HFF-Myc (cell line): ENCODE measurements around the gene LPIN2.
"Not testable (repeated sequence)": the region's sequence is repeated elsewhere in the genome, so short reads cannot be mapped to it uniquely, and the experiment has no call there.

Source experiments
- DNase-seq: peaks from one replicate; pipeline ENCODE4 v3.0.0-alpha.2; 2011; ENCODE audit warnings: low read depth; ENCODE audit errors: extremely low read depth
- H3K4me3 ChIP-seq: replicated peaks from 2 replicates; pipeline ENCODE4 v1.5.1; 2011; ENCODE audit warnings: low read depth, mild to moderate bottlenecking, control low read depth, low read length
- CTCF ChIP-seq: IDR thresholded peaks from 2 replicates; pipeline ENCODE4 v1.5.1; 2012; ENCODE audit warnings: mild to moderate bottlenecking, low read depth, low read length, control low read depth; ENCODE audit errors: missing control alignments

Gene LPIN2

DNA sequence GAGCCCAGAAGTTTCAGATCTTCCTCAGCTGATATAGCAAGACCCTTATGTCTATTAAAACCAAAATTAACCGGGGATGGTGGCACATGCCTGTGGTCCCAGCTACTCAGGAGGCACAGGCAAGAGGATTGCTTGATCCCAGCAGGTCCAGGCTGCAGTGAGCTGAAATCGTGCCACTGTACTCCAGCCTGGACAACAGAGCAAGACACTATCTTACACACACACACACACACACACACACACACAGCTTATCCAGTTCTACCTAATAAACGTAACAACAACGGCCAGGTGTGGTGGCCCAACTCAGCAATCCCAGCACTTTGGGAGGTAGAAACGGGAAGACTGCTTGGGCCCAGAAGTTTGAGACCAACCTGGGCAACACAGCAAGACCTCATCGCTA is 7.5 kb downstream of the LPIN2 start:
- no peak for TF ChIP-seq CTCF
- DNase-seq = no peak
- H3K4me3 ChIP-seq = no peak overlapping the region

- DNase-seq, H3K4me3 ChIP-seq: not testable (repeated sequence)
Observed at GRCh38 chr18:3003766-3004165, 9.2 kb downstream of the LPIN2 start.

- no peak for TF ChIP-seq CTCF
- no peak overlapping the region for H3K4me3 ChIP-seq
- DNase-seq = no peak
Observed at GRCh38 chr18:3002732-3003131, 10.2 kb downstream of the LPIN2 start.

DNA sequence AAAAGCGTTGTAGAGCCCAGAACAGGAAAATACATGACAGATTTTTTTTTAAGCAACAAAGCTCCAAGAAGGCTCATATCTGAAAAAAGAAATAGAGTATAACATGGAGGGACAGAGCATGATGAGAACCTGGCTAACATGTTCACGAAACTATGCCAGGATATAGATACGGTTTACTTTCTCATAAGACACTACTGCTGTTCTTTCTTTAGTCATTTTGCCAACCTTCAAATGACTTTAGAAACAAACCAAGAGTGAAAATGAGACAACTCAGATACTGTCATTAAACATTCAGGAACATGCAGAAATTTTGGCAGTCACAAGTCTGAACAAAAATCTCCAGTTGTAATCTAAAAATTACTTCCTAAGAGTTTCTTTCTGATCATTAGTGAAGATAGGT is 14.3 kb downstream of the LPIN2 start:
- no peak for TF ChIP-seq CTCF
- no peak for DNase-seq
- H3K4me3 ChIP-seq = no peak overlapping the region

- H3K4me3 ChIP-seq = no peak overlapping the region
- no peak for DNase-seq
- TF ChIP-seq CTCF = no peak
Observed at GRCh38 chr18:2997846-2998564, 14.9 kb downstream of the LPIN2 start.

DNA sequence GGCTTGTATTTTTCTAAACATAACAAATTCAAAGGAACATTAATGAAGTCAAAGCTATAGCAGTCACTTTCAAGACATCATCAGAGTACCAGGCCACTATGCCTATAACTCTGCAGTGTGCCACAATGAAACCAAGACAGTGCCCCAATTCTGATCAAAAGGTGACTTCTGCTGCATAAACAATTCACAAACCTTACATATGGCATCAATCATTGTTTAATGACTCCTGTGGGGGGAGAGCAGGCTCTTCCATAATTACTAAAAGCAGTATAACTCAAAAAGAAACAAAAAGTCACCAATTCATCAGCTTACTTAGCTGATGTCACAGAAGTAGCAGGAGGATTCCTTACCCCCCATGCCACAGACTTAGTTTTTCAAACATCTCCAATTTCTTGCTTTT is 15.5 kb downstream of the LPIN2 start:
- no peak for DNase-seq
- TF ChIP-seq CTCF = no peak
- no peak overlapping the region for H3K4me3 ChIP-seq

DNA sequence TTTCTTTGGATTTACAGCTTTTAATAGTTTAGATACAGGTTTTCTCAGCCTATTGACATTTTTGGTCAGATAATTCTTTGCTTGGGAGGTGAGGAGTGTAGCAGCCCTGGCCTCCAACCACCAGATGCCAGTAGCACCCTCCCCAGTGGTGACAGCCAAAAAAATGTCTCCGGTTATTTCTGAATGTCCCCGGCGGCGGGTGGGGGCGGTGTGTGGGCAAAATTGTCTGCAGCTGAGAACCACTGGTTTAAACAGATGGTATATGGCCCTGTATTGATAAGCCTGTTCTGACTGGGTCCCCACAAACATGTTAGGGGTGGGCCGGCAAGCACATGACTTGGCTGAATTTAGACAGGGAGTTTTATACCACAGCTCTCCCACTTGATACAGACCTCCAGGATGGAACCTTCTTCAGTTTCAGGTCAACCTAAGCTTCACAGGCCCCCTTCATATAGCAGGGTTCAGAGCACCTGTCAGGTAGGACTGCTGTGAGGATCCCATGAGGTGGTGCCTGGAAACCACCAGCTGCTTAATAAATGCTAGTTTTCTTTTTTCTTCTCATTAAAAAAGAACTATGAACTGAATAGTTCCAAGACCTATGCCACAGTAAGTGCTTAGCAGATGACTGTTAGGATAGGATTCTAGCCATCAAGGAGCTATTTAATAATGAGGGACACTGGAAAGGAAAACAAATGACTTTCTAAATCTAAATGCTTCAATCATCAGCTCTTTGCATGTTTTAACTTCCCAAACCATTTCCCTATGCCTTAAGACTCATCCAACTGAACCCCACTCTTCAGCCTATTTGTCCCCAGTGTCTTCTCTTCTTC is 18.1 kb downstream of the LPIN2 start:
- no peak for DNase-seq
- H3K4me3 ChIP-seq = no peak overlapping the region
- peak; percentile 41 for TF ChIP-seq CTCF
